OCI-LY3 (cell line): ENCODE measurements around the gene OR51G1.

Source experiments
- H2AFZ ChIP-seq: fragments of 200-600, 300-600 bp; shearing (Covaris generic); 2 replicates; pipeline ENCODE4 v1.6.0; 2014; ENCODE audit warnings: antibody characterized with exemption, low read depth, low read length
- H3K27ac ChIP-seq: fragments of 200-600, 300-600 bp; sonication (generic); 2 replicates; pipeline ENCODE4 v1.5.1; 2014; ENCODE audit warnings: mild to moderate bottlenecking, low read length, moderate library complexity, mixed read lengths
- H3K27me3 ChIP-seq: fragments of 200-600, 300-600 bp; sonication (generic); 2 replicates; pipeline ENCODE4 v1.6.1; 2014; ENCODE audit warnings: low read depth, low read length, mixed read lengths
- H3K36me3 ChIP-seq: fragments of 200-600, 300-600 bp; sonication (generic); replicated peaks from 2 replicates; pipeline ENCODE3; 2014; ENCODE audit warnings: low read depth, low read length, mixed read lengths
- H3K4me1 ChIP-seq: fragments of 300-600, 200-600 bp; sonication (generic); 2 replicates; pipeline ENCODE4 v1.6.1; 2014; ENCODE audit warnings: low read length, mixed read lengths
- H3K4me2 ChIP-seq: fragments of 200-600, 300-600 bp; sonication (generic); 2 replicates; pipeline ENCODE4 v1.6.1; 2014; ENCODE audit warnings: low read length, mixed read lengths
- H3K4me3 ChIP-seq: fragments of 300-600, 200-600 bp; sonication (generic); 2 replicates; pipeline ENCODE4 v1.5.1; 2014; ENCODE audit warnings: antibody characterized with exemption, mild to moderate bottlenecking, low read length, moderate library complexity
- H3K79me2 ChIP-seq: fragments of 300-600, 200-600 bp; shearing (Covaris generic); 2 replicates; pipeline ENCODE4 v1.6.1; 2014; ENCODE audit warnings: mild to moderate bottlenecking, low read length, mixed read lengths
- H3K9ac ChIP-seq: fragments of 300-600, 200-600 bp; shearing (Covaris generic); 2 replicates; pipeline ENCODE4 v1.6.0; 2014; ENCODE audit warnings: mild to moderate bottlenecking, low read length, moderate library complexity
- H3K9me3 ChIP-seq: fragments of 200-600, 300-600 bp; shearing (Covaris generic); 2 replicates; pipeline ENCODE4 v1.6.1; 2014; ENCODE audit warnings: low read length, mixed read lengths; ENCODE audit not compliant: insufficient read depth
- H4K20me1 ChIP-seq: fragments of 200-600, 300-600 bp; sonication (generic); 2 replicates; pipeline ENCODE4 v1.6.1; 2016; ENCODE audit warnings: low read length, mixed read lengths; ENCODE audit not compliant: insufficient read depth
- EZH2phosphoT487 ChIP-seq: fragments of 200-600 bp; shearing (Covaris generic); IDR thresholded peaks from 2 replicates; pipeline ENCODE4 v1.6.1; 2018; ENCODE audit warnings: antibody characterized with exemption, mixed run types, low read depth
- TF ChIP-seq, protein P1 (sequence below): fragments of 200-600, 300-600 bp; sonication (generic); IDR thresholded peaks from 2 replicates; pipeline ENCODE4 v1.5.1; 2014; ENCODE audit warnings: antibody characterized with exemption, low read length, low read depth

Gene OR51G1

DNA sequence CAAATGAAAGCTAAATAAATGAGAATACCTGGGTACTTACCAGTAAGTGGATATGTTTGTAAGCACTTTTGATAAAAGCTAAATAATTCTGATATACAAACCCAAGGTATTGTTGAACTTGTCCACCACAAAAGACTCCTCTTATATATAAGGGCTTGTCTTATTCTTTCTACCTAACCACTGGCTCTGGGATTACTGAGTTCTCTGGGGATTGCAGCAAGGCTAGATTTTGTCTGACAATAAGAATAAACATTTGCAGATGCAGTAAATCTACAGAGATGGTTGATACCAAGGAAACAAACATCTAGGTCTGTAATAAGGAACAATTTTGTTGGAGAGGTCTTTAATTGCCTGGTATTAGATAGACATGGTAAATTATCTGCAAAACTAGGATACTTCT lies 23.4 kb upstream of the OR51G1 start, which contains the start of gene OR51A4:
Gene OR51A4, minus strand, starts transcription at position 101 of the 400 bp plus-strand sequence. CDS start 505 bp downstream, outside the sequence.
- TF ChIP-seq, protein P1, sequence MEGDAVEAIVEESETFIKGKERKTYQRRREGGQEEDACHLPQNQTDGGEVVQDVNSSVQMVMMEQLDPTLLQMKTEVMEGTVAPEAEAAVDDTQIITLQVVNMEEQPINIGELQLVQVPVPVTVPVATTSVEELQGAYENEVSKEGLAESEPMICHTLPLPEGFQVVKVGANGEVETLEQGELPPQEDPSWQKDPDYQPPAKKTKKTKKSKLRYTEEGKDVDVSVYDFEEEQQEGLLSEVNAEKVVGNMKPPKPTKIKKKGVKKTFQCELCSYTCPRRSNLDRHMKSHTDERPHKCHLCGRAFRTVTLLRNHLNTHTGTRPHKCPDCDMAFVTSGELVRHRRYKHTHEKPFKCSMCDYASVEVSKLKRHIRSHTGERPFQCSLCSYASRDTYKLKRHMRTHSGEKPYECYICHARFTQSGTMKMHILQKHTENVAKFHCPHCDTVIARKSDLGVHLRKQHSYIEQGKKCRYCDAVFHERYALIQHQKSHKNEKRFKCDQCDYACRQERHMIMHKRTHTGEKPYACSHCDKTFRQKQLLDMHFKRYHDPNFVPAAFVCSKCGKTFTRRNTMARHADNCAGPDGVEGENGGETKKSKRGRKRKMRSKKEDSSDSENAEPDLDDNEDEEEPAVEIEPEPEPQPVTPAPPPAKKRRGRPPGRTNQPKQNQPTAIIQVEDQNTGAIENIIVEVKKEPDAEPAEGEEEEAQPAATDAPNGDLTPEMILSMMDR = no peak
- TF ChIP-seq EZH2phosphoT487 = no peak
- Histone ChIP-seq H3K9ac (no peak within 1 kb of the TSS), H3K4me1 (no peaks in the 10 kb centered on the region), H2AFZ (no peak within 1 kb of the TSS), H3K36me3 (no peaks in the 10 kb centered on the region), H3K4me2 (no peak within 1 kb of the TSS), H3K9me3 (no peaks in the 10 kb centered on the region), H3K79me2 (no peaks in the 10 kb centered on the region), H3K4me3 (no peak within 1 kb of the TSS), H3K27me3 (no peaks in the 10 kb centered on the region), H4K20me1 (no peaks in the 10 kb centered on the region), H3K27ac (no peak within 1 kb of the TSS)

GRCh38 chr11:4936745-4937144 lies 12.6 kb upstream of the OR51G1 start:
- H3K9me3 ChIP-seq = no peaks in the 10 kb centered on the region
- H3K36me3 ChIP-seq = no peaks in the 10 kb centered on the region
- no peaks in the 10 kb centered on the region for H3K27me3 ChIP-seq
- H2AFZ ChIP-seq = no peak overlapping the region
- H3K27ac ChIP-seq = no peak overlapping the region
- no peak overlapping the region for H3K4me3 ChIP-seq
- H3K4me1 ChIP-seq = no peaks in the 10 kb centered on the region
- no peak overlapping the region for H3K9ac ChIP-seq
- no peak for TF ChIP-seq EZH2phosphoT487
- TF ChIP-seq, protein P1 = no peak
- no peaks in the 10 kb centered on the region for H3K79me2 ChIP-seq
- H4K20me1 ChIP-seq = no peaks in the 10 kb centered on the region
- H3K4me2 ChIP-seq = no peak overlapping the region

DNA sequence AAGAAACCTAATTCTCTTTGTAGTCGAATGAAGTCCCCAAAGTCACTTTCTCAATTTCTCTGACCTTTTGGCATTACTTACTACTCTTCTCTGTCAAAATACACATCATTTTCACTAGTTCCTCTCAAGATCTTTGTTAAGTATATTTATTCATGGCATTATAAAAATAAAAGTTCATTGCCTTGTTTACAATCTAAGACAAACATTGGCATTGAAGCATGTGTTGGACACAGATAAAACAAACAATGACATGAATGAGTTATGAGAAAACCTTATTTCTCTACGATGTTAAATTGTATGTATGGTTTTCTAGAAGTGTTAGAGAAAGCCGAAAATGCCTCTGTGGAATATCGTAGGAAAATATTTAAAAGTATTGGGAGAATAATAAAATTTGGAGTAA lies 8.6 kb upstream of the OR51G1 start:
- Histone ChIP-seq H3K9me3 (no peaks in the 10 kb centered on the region), H3K4me1 (no peaks in the 10 kb centered on the region), H4K20me1 (no peaks in the 10 kb centered on the region), H3K36me3 (no peaks in the 10 kb centered on the region), H3K27me3 (no peaks in the 10 kb centered on the region), H3K9ac (no peak overlapping the region), H3K27ac (no peak overlapping the region), H2AFZ (no peak overlapping the region), H3K4me2 (no peak overlapping the region), H3K4me3 (no peak overlapping the region), H3K79me2 (no peaks in the 10 kb centered on the region)
- TF ChIP-seq, protein P1 = no peak
- TF ChIP-seq EZH2phosphoT487 = no peak

DNA sequence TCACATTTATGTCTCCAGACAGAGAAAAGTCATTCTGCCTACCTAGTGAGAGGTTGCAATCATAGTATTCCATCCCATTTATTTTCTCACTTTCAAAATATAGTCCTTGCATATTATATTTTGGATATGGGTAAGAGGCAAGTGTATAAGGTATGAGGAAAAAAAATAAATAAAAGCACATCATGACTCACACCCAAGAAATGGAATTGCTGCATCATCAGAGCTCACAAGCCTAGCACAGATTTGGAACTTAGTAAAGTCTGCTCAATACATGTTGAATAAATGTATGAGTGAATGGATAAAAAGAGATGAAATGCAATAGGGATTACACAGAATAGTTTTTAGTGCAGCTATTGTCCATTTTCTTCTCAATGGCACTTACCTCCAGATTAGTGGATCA lies 2.5 kb upstream of the OR51G1 start:
- TF ChIP-seq, protein P1 = no peak
- TF ChIP-seq EZH2phosphoT487 = no peak
- Histone ChIP-seq H2AFZ (no peak overlapping the region), H3K4me1 (no peaks in the 10 kb centered on the region), H3K36me3 (no peaks in the 10 kb centered on the region), H3K4me3 (no peak overlapping the region), H3K9ac (no peak overlapping the region), H3K27ac (no peak overlapping the region), H3K79me2 (no peaks in the 10 kb centered on the region), H3K27me3 (no peaks in the 10 kb centered on the region), H3K9me3 (no peaks in the 10 kb centered on the region), H3K4me2 (no peak overlapping the region), H4K20me1 (no peaks in the 10 kb centered on the region)
